GM19467 (cell line): ENCODE results near the gene DNAH8.

Source experiments
- ATAC-seq: cut with Tn5 transposase; IDR thresholded peaks from one replicate; pipeline ENCODE4 v1.9.1; 2021; ENCODE audit warnings: mild to moderate bottlenecking, moderate library complexity; ENCODE audit not compliant: unreplicated experiment

The DNAH8 gene

DNA sequence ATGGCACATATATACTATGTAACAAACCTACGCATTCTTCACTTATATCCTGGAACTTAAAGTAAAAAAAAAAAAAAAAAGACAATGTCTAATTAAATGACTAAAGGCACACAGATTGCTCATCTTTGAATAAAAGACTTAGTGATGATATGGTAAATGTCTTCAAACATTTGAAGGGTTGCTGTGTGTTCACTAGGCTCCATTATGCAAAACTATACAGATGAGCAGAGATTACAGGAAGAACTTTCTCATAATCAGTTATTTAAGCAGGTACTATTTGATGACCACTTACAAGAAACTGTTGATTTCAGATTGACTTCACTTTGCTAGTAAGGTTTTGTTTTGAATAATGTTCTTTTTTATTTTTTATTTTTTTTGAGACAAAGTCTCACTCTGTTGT is 34.4 kb downstream of the DNAH8 start:
- no peak for ATAC-seq

GRCh38 chr6:38750968-38751615 is 36.0 kb downstream of the DNAH8 start:
- ATAC-seq: no peak

GRCh38 chr6:38753707-38754106 is 38.6 kb downstream of the DNAH8 start:
- no peak for ATAC-seq

DNA sequence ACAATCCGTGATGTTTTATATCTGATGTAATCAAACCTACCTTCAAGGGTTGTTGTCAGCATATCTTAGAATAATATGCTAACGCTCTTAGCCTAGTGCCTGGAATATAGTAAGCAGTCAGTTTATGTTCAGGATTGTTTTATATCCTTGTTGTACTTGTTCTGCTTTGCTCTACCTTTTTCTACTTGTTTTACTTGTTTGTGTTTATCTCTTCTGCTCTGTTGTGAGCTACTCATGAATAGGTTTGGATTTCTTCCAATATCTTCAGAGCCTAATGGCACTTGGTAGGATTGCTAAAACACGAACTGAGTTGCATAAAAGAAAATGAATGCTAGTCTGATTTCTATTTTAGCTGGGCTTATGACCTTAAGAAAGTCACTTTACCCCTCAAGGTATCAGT is 40.1 kb downstream of the DNAH8 start:
- no peak for ATAC-seq

DNA sequence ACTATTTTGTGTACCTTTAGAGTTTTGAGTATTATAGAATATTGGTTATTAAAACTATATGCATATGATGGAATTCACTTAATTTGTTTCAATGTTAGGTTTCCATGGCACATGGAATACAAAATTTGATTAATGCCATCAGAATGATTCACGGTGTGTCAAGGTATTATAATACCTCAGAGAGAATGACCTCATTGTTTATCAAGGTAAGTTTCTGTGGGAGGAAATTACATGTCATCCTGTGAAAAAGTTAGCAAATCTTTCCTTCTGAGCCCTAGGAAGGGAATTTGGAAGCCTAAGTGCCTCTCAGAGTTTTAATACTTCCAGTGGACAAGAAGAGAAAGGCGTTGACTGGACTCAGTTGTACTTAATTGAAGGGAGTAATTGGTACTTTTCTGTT is 40.8 kb downstream of the DNAH8 start:
- no peak for ATAC-seq

DNA sequence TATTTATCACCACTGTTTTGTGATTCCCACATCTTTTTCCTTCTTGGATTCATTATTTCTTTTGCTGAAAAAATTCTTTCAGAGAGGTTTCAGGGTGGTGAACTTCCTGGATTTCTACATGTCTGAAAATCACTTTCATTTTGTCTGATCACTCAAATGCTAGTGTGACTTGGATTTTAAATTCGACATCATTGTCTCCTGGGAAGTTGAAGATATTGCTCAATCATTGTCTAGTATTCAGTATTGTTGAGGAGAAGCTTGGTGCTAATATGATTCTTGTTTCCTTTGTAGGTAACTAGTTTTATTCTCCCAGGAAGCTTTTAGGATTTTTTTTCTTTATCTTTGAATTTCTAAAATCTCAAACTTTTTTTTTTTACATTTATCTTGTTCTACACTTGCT is 45.0 kb downstream of the DNAH8 start:
- ATAC-seq: no peak

- ATAC-seq: no peak
Observed at GRCh38 chr6:38762848-38763247, 47.7 kb downstream of the DNAH8 start.

- ATAC-seq: no peak
Observed at GRCh38 chr6:38767560-38767959, 52.4 kb downstream of the DNAH8 start.

GRCh38 chr6:38773338-38773737 is 58.2 kb downstream of the DNAH8 start:
- ATAC-seq: no peak

GRCh38 chr6:38774929-38775707 is 60.0 kb downstream of the DNAH8 start:
- ATAC-seq: no peak

DNA sequence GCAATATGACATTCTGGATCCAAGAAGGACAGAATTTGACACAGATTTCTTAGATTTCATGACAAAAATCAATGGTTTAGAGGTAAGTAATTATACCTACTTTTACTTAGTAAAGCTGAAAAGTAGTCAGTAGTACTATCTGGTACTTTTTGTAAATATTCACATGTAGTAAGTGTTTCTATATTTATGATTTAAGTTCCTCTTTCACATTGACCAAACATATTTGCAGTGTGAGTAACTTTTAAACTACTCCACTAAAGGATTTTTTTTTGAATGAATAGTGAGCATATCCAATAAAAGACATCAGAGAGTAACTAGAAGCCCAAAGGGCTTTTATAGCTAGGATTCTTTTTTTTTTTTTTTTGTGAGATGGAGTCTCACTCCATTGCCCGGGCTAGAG is 60.8 kb downstream of the DNAH8 start:
- no peak for ATAC-seq

- ATAC-seq: no peak
Observed at GRCh38 chr6:38776515-38776914, 61.4 kb downstream of the DNAH8 start.

GRCh38 chr6:38779310-38780062 is 64.4 kb downstream of the DNAH8 start:
- ATAC-seq: no peak

DNA sequence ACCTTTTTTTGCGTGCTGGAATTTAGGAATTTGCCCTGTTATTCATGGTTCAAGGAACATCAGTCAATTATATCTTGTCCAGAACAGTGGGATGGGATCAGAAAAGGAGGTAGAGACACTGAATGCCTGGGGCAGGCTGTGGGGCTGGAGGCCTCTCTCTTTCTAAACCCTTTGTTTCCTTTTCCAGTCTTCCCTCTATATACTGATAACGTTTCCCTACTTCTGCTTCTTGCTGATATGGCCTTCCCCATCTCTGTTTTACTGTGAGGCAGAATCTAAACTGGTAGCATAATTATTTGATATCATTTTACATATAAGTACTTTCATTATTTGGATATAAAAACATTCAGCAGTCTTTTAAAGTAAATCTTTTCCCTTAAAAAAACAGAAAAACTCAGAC is 67.5 kb downstream of the DNAH8 start:
- ATAC-seq: no peak

GRCh38 chr6:38783443-38784228 is 68.5 kb downstream of the DNAH8 start:
- no peak for ATAC-seq

- ATAC-seq: no peak
Observed at GRCh38 chr6:38784506-38785235, 69.6 kb downstream of the DNAH8 start.

- ATAC-seq: no peak
Observed at GRCh38 chr6:38786486-38786885, 71.4 kb downstream of the DNAH8 start.

DNA sequence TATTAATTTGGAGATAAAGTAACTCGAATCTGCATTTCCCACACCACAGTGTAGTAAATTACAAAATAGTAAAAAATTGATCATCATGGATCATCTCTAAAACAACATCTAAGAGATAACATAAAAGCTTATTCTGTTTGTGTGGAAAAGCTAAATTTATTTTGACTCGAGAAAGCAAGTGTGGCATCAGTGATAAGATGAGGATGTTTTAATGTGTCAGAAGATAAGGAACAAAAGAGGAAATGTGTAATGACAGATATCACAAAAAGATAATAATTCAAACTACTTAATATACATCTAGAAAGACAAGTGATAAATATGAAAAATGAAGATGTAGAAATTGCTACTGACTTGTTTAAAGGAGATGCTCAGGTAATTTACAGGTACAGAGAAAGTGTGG is 74.1 kb downstream of the DNAH8 start:
- ATAC-seq: no peak

GRCh38 chr6:38792356-38792755 is 77.2 kb downstream of the DNAH8 start:
- ATAC-seq: no peak

GRCh38 chr6:38794682-38795081 is 79.6 kb downstream of the DNAH8 start:
- no peak for ATAC-seq
